Inflammatory macrophage treated with lipopolysaccharide for 4 hours (primary cell): ENCODE results near the gene GRAMD1B.

ENCODE experiments used
- DNase-seq: peaks from one replicate; pipeline ENCODE4 v3.0.0-alpha.2; 2020

Gene GRAMD1B

GRCh38 chr11:123594188-123594901 is 164.3 kb downstream of the GRAMD1B start:
- no peak for DNase-seq

DNA sequence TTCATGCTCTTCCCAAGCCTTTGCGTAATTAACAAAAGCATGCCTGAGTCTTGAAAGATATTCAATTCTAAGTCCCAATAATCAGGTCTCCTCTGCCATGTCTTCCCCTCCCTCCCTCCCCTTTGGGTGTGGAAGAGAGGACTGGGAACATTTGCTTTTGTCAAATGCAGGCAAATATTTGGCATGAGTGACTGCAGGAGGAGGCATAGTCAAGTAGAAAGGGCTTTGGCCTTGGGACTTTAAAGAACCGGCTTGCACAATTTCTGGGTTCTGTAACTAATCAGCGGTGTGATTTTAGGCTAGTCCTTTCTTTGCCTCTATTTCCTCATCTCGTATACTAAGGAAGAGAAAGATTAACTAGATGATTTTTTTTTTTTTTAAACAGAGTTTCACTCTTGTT is 164.9 kb downstream of the GRAMD1B start:
- no peak for DNase-seq

- DNase-seq = no peak
These were observed 167.8 kb downstream of the GRAMD1B start for GRCh38 chr11:123597859-123598258.

GRCh38 chr11:123601136-123601535 is 171.1 kb downstream of the GRAMD1B start:
- no peak for DNase-seq

DNA sequence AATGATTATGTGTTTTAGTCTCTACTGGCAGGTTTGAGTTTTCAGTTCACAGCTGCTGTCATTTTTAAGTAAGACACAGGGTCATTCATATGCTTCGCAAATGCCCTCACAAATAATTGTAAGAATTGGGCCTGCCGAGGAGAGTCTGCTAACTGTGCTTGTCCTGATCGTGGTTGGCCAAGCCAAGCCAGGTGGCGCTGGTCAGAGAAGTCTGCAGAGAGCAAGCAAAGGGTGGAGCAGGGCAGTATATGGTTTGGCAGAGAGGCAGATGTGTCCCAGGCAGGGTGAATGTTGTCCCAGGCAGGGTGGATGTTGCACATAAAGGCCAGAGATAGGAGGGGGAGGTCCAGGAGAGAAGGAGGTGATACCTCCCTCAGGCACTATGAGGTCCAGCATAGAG is 171.7 kb downstream of the GRAMD1B start:
- DNase-seq = no peak

DNA sequence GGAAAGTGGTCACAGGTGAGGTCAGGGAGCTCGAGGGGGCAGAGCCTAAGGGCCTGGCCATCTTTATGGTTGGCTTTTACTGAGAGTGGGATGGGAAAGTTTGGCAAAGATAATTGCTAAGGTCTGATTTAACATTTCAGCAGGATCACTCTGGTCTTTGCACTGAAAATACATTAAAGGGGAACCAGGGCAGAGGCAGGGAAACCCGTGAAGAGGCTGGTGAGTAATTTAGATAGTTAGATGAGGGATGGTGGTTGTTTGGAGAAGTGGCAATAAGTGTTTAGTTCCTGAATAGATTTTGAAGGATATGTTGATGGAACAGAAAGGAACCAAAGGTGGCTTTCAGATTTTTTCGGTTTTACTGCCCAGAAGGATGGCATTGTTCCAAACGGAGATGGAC is 173.6 kb downstream of the GRAMD1B start:
- DNase-seq = no peak

DNA sequence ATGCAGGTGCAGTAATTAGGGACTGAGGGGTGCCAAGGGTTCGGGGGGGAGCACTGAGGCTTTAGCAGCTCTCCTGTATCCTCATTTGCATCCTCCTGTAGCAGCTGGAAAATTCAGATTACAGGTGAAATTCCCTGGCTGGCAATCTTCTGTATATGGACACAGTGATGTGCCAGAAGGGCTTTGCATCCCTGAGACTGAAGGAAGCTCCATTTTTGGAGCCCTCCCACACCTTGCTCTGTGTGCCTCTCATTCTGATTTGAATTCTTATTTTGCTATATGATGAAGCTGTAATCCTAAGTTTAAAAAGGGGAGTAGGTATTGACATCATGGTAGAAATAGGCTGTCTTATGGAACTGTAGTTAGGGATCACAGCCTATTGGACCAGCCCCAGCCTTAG is 177.7 kb downstream of the GRAMD1B start:
- DNase-seq = no peak

DNA sequence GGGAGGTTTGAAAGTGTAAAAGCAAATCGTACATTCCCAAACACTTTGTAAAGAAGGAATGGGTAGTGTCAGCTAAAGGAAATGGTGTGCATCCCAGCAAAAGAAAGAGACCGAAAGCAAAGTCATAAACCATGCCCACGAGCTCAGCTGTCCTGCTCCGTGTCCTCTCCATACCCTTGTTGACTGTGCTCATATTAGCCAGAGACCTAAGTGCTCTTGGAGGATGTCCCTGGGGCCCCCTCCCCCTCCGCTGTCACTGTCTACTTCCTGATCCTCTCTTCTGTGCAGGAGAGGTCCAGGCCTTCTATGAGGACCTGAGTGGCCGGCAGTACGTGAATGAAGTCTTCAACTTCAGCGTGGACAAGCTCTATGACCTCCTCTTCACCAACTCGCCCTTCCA is 178.3 kb downstream of the GRAMD1B start:
- DNase-seq = no peak

DNA sequence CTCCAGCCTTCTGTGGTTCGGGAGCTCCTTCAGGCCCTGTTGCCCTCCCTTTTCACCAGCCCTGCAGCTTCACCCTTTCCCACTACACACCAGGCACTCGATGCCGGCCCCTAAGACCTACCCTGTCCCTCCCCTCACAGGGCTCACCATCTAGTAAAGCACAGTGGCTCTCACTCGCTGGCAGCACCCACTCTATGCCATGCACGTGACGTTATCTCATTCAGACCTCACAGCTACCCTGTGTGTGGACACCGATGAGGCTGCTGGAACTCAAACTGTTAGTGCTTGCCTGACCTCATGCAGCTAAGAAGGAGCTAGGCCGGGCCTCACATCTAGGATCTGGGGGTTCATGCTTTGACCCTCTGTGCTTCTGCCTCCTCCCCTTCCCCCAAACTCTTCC is 178.9 kb downstream of the GRAMD1B start:
- no peak for DNase-seq

- DNase-seq = no peak
These were observed 181.6 kb downstream of the GRAMD1B start for GRCh38 chr11:123611698-123612097.

GRCh38 chr11:123616505-123617198 is 186.6 kb downstream of the GRAMD1B start:
- DNase-seq = peak; percentile 8

- DNase-seq = no peak
These were observed 192.5 kb downstream of the GRAMD1B start for GRCh38 chr11:123622576-123622975.

GRCh38 chr11:123624974-123625373 is 194.9 kb downstream of the GRAMD1B start:
- no peak for DNase-seq

DNA sequence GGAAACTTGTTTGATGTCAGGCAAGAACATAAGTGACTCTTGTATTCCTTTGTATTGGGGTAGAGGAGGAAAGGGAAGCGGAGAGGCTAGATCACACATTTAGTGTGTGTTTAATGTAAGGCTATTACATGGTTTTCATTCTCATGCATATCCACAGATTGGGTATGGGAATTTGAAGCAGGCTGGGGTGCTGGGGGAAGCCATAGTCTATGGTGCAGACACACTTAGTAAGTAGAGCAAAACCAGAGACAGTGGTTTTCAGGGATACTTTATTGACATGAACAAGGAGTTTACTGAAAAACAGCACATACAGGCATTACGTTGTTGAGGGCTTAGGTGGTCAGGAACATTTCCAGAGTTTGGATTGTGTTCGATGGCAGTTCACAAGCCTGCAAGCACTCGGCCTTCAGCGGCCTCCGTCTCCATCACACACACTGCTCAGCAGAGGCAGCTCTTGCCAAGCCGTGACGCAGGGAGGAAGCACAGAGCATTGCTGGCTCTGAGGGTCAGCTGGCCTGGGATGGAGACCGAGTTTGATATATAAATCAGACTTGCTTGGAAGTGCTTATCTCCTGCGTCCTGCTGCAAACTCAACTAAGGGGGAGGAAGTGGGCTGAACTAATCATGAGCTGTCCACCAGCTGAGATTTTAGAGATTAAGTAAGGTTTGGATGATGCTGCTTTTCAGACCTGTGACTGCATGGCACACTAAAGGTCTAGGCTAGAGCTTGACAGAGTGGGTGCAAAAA is 199.0 kb downstream of the GRAMD1B start:
- peak; percentile 3 for DNase-seq

- DNase-seq = no peak
These were observed 200.1 kb downstream of the GRAMD1B start for GRCh38 chr11:123630126-123630608.

DNA sequence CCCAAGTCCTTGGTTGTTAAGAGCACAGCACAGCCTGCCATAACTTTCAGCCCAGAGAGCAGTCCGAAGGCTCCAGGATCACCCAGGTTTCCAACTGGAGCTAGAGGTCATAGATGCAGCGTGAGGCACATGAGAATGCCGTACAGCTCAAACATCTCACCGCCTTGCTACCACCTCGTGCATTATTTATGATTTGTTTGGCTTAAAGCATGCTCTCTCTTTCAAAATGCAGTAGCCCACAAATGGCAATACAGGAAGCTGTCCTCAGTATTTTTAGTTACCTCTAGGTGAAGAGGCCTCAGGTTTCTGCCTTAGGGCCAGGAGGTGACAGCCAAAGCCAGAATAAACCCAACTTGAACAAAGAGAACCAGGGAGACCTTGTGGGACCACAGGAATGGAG is 210.0 kb downstream of the GRAMD1B start:
- no peak for DNase-seq

DNA sequence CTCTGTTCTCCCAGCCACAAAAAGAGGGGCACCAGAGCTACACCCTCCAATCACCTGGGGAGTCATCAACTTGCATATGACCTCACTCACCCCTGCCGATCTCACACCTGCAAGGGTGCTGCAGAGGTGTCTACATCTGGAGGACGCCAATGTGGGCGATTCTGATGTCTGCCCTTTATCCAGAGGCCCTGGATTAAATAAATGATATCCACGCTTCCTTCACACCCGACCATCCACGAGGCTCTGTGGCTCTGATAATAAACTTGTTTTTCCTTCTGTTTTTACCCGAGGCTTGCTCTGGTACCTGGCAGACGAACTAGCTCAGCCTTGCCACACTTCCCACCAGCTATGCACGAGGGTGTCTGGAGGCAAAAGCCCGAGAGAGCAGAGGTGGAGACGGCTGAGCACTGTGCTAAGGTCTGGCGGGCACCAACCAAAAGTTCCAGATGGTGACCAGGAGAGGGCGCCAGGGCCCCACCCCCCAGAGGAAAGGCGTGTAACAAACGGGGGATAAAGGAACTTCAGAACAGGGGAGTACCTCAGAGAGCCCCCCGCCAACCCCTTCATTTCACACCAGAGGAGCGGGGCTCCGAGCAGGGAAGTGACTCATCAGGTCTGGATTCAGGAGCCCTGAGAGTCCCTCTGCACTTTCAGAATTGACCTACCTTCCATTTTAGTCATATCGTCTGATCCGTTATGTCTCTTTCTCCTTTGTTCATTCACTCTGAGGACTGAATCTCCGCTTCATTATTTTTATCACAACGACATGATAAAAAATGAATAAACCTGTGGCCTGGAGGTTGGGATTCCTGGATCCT is 210.8 kb downstream of the GRAMD1B start:
- DNase-seq = peak; percentile 28

- DNase-seq = no peak
These were observed 211.4 kb downstream of the GRAMD1B start for GRCh38 chr11:123641495-123641840.

DNA sequence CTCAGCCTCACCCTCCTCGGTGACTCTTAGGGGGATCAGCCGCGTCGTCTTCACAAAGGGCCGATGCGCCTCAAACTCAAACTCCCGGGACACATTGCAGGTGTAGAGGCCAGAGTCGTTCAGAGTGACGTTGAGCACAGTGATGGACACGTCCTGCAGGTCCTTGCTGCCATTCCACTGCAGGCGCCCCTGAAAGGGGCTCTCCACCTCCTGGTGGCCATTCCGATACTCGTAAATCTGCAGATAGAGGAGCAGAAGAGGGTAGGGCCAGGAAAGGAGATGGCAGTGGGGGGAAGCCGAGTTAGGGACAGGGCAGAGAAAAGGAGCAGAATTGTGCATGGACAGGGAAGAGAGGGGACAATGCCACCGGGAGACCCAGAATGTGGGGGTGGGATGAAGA is 212.4 kb downstream of the GRAMD1B start:
- no peak for DNase-seq

DNA sequence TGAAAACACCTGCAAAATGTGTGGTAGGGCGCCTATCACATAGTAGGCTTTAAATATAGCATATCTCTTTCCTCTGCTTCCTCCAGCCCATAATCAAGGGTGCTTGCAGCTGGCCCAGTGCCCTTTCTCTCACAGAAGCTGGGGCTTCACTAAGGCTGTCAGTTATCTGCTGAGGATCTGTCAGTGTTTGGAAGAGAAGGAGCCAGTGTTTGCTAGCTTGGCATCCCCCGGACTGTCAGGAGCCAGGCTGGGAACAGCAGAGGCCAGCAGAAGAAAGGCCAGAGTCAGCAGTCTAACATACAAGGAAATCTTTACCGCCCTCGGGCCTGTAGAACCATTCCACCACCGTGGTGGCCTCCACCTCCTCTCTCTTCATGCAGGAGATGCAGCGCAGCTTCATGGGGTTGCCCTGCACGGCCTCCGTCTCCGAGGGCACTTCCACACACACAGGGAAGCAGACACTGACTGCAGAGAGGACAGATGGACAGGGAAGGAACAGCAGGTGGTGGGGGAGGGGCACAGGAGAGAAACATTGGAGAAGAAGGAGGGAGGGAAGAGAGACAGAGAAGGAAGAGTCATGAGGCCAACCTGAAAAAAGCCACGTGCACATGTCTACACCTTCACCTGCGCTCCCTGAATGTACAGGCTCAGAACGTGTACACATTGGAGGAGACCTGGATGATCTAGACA is 215.4 kb downstream of the GRAMD1B start:
- DNase-seq = no peak

- DNase-seq = no peak
These were observed 220.8 kb downstream of the GRAMD1B start for GRCh38 chr11:123650901-123651300.

DNA sequence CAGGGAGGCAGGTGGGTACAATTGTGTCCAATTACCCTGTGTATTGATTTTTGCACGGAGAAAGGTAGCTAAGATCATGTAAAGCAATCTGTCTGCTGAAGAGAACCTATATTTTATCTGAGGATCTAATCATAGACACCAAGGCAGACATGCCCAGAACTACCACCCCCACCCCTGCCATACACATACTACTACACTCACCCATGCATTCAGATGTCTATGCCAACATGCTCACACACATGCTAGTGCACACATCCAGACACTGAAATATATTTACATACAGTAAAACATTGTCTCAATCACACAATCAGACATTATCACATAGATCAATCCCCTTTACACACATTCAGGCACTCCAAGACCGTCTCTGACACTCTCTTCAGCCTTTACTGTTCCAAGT is 222.5 kb downstream of the GRAMD1B start:
- no peak for DNase-seq

- no peak for DNase-seq
These were observed 223.4 kb downstream of the GRAMD1B start for GRCh38 chr11:123653483-123653826.
